Inferior parietal cortex (tissue), 1 donor: ENCODE measurements around the gene FAM20A.

Source experiments
- DNase-seq: peaks from one replicate; pipeline ENCODE4 v3.0.0-alpha.2; 2016; ENCODE audit errors: extremely low spot score

Gene FAM20A

DNA sequence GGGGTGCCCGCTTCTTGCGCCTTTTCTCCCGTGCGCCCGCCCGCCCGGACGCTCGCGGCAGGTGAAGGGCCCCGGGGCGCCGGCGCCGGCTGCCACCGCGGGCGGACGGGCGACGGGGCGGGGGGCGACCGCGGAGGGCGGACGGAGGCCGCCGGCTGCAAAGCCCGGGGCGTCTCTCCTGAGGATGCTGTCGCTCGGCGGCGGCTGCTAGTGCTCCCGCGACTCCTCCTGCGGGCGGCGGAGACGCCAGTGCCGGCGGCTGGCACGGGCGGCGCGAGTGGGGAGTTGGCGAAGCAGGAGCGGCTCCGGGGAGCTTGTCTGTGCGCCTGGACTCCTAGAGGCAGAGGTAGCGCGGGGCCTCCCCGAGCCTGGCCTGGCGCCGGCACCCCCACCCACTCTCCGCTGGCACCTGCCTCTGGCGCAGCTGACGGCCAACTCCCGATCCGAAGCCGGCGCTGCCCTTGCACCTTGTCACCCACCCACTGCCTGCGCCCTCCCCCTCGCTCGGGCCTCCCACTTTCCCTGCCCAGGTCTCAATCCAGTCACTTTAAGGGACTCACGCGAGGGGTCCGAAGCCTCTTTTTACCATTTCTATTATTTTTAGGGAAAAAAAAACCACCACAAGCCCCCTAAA, at the start of gene FAM20A:
Gene FAM20A, minus strand, starts transcription at position 437 of the 634 bp plus-strand sequence. CDS start 701 bp downstream, outside the sequence.
- DNase-seq: no peak

DNA sequence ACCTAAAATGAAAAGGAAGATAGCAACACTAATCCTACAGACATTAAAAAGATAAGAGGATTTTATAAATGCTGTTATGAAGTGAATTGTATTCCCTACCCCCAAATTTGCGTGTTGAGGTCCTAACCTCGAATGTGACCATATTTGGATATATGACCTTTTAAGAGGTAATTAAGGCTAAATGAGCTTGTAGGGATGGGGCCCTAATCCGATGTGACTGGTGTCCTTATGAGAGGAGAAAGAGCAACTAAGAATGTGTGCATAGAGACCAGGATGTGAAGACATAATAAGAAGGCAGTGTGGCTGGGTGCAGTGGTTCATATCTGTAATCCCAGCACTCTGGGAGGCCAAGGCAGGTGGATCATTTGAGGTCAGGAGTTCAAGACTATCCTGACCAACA, 48.2 kb upstream of the FAM20A start:
- no peak for DNase-seq

DNA sequence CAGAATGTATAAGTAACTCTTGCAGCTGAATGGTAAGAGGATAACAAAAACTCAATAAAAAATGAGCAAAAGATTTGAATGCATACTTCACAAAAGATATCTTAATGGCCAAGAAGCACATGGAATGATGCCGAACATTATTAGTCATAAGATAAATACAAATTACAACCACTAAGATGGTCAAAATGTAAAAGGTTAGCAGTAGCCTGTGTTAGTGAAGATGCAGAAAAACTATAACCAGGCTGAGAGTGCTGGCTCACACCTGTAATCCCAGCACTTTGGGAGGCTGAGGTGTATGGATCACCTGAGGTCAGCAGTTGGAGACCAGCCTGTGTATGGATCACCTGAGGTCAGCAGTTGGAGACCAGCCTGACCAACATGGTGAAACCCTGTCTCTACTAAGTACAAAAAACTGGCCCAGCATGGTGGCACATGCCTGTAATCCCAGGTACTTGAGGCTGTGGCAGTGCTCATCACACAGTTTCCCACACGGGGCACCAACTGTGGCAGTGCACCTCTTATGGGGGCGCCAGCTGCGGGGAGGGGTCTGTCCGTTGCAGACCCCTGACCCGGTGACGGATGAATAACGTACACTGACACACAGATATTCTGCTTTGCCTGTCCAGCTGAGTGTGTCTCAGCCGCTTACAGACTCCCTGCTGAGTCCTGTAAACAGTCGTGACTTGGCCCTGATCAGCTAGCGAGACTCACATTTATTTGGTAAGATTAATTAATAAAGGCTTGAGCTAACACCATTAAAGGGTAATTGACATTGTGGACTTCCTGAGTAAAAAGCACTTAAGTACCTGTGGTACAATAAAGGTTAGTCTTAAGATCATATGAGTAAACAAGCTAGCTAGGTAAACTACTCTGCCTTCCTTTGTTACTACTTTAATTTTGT, 45.7 kb upstream of the FAM20A start:
- no peak for DNase-seq

DNA sequence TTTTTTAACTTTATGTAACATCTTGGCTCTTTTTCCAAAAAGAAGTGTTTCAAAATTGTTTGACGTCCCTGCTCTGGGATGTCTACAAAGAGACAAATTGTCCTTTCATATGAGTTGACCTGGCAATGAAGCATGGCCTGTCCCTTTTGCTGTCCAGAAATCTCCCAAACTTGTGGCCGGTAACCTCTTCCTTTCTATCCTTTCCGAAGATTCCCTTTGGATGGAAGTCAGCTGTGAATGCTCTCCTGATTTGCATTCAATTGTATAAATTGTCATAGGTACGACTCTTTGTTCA, 40.9 kb upstream of the FAM20A start:
- DNase-seq: no peak

DNA sequence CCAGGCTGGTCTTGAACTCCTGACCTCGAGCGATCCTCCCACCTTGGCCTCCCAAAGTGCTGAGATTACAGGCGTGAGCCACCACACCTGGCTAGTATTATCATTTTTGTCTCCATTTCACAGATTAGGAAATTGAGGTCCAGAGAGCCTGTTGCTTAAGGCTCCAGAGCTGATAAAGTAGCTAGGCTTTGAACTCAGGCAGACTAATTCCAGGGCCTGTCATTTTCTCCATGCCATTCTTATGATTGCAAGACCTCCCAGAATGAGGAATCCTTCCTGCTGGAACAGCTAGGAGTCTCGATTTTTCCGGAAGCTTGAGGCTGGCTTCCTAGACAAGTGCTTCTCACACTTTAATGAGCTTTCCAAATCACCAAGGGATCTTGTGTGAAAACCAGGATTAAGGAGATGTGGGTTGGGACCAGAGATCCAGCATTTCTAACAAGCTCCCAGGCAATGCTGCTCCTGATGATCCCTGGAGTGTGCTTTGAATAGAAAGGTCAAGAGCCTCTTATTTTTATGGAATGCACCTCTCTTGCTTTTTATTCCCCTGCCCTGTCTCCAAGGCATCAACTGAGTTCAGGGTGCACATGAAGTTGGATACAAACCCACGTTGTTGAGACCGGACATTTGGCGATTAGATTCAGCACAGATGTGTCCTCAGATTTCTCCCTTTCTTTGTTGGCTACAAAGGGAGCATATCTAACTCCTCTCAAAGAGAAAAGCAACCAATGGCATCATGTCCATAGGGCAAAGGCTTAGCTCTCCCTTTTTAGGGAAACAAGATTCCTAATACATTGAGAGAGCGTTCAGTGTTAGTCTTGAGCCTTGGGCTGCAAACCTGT, 40.3 kb upstream of the FAM20A start:
- DNase-seq: no peak

DNA sequence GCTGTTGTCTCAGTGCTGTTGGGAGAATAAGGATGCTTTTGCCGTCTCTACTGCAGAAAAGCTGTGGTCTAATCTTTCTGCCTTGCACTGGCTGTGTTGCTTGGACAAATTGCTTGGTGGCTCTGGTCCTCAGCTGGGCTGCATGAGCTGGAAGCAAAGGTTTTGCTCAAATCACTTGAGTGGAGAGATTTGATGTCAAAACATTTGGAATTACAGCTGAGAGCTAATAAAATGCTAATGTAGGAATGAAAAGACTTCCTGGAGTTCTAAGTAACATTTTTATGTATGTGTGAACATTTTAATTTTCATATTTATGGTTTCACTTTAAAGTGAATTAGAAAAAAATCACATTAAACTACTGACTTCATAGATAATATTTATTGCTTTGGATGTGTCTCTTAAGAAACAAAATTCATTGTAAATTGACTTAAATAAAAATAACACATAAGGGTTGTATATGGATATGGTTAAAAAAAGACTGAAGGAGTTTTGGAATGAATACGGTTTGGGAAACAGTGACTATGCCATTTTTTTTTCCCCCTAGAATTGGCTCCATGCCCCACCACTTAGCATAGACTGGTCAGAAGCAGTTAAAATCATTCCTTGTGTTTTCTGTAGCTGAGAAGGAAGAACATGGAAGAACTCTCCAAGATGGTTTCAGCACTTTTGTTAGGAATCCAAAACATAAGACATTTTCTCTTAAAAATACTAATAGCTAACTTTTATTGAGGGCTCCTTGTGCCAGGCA, 39.2 kb upstream of the FAM20A start:
- DNase-seq: no peak

DNA sequence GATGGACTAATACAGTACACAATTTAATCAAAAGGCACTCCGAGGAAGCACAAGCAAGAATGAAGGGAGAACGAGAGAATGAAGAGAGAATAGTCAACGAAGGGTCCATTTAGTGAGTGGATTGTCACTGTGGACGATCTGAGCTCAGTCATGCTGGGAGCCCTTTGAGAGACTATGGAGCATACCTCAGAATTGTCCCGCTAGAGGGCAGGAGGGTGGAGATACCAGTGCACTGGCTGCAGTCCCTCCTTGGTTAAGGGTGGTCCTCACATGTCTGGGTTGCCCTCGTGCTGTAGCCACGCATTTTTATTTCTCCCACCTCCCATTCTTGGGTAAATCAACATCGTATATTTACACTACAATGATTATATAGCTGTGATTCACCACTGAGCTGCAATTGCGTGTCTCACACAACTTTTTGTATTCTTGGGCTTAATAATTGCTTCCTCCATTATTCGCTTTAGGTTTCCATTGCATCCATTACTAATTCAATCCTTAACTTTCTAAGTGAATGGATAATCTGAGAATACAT, 33.2 kb upstream of the FAM20A start:
- no peak for DNase-seq

DNA sequence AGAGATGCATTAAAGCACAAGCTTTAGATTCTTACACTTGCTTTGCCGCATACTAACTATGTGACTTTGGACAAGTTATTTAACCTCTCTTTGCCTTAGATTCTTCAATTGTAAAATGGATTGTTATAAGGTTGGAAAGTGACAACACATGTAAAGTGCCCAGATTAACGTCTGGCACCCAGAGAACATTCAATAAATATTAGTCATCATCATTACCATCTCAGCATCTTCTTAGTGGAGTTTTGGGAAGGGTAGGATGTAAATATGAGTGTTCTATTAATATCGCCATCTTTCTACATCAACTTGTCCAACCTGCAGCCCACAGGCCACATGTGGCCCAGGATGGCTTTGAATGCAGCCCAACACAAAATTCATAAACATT, 27.4 kb upstream of the FAM20A start:
- DNase-seq: no peak

DNA sequence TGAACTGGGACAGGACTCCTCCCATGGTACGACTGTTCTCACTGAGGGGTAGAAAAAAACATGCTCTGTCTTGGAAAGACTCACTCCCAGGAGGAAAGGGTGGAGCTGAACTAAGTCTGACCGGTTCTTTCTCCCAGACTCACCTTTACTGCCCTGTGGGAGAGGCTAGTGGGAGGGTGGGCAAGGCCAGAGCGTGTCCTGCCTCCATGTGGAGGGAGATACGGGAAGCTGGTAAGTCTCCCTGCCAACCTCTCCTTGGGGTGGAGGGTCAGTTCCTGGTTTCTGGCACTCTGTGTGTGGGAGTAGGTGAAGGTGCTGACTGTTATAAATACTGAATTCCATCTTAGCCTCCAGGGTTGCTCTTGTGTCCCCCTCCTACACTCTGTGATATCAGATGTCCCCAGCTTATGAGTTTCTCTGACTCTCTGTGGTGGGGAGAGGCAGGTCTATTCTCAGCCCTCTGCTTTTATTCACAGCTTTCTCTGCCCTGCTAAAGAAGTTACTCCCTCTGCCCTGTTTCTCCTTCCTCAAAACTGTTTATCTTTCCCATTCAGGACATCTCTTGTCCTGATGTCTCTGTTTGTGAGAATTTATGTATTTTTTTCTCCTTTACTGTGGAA, 26.9 kb upstream of the FAM20A start:
- no peak for DNase-seq

DNA sequence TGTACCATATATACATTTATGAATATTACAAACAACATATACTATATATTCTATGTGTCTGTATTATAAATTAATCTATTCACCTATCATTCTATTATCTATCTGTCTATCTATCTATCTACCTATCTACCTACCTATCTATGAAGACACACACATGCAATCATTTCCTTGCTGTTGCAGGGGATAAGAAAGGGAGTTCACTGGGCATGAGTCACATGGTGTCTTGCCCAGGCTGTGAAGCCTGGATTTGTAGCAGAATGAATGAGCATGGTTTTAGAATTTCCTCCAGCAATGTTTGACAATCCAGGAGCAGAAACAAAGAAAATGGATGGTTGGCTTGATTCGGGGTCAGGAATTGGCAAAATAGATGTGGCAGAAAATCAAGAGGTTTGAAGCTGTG, 23.2 kb upstream of the FAM20A start:
- DNase-seq: no peak

DNA sequence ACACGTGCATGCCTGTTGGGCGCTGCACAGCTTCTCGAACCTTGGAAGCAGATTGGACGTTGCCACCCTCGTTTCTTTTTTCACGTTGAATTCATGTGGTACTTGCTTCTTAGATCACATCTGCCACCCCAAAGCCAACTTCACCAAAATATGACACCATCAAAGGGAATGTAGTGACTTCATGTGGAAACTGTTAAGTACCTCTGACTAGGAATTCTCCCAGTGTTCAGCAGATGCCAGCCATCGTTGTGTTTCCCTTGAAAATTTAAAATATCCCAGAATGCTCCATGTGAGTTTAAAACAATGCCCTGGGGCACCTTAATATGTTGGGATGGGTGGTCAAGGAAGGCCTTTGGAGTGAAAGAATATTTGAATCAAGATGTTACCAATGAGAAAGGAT, 22.6 kb upstream of the FAM20A start:
- no peak for DNase-seq

DNA sequence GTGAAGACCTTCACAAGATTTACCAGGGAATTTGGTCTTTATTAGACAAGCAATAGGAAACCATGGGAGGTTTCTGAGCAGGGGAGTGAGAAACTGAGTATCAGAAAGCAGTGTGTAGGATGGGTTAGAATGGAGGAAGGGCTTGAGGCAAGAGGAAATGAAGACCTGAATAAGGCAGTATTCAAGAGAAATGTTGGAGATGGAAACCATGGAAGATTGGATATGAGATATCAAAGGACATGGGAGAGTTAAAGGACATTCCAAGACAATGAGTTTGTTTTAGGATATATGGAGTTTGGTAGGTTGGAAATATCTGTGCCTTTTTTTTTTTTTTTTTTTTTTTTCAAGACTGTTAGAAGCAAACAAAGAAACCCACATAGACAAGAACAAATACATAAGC, 21.3 kb upstream of the FAM20A start:
- no peak for DNase-seq

DNA sequence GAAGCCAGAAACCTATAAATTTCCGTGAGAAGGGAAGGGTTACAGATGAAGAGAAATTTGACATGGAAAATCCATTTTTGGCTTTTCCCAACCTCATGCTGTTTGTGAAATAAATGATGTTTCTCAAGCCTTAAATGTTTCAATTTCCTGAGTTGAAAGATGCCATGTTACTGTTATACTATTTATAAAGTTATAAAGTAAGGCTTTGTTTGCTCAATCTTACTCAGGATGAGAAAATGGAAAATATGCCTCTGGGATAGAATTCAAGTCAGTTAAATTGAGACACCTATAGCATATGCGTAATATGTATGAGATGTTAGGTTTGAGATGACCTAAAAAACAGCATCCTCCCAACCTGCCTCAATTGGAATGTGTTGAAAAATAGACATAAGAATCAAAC, 19.9 kb upstream of the FAM20A start:
- DNase-seq: no peak

DNA sequence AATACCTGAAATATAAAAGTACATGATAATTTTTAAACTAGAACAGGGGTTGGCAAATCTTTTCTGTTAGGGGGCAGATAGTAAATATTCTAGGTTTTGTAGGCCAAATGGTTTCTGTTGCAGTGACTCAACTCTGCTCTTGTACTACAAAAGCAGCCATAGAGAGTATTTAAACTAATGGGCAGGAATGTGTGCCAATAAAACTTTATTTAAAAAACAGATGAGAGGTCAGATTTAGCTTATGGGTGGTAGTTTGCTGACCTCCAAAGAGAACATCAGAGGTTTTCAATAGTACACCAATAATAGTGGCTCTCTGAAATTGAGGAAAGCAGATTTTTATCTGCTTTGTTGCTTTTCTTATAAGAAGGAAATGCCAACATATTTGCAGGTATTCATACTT, 15.2 kb upstream of the FAM20A start:
- no peak for DNase-seq

DNA sequence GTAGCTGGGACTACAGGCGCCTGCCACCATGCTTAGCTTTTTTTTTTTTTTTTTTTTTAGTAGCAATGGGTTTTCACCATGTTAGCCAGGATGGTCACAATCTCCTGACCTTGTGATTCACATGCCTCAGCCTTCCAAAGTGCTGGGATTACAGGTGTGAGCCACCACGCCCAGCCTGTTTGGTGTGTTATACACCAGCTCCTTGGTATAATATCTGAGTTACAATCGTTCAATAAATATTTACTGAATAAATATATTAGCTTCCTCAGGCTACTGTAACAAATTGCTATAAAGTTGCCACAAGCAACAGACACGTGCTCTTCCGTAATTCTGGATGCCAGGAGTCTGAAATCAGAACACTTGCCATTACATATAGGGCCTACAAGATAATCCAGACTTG, 13.6 kb upstream of the FAM20A start:
- no peak for DNase-seq

DNA sequence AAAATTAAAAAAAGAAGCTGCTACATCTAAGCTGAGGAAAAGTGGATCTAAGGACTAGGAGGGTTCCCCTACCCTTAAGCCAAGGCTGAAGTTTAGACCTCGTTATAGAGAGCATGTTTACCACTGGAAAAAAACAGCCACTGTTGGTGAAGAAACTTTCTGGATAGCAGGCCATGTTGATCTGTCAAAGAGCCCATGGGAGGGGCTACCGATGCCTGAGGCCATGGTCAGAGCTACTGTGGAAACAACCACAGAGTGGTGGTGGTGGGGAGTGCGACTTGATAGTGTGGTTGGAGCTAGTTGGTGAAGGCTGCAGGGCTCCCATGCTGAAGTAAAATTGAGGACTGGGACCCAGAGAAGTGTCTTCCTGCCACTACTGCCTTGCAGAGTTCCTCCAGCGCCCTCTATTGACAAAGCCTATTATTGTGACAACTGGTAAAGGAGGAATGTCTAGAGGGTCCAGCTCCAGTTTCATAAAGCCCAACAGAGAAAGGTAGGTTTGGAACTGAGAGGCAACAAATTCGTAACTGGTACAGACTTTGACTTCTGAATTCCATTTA, 12.7 kb upstream of the FAM20A start:
- DNase-seq: no peak

DNA sequence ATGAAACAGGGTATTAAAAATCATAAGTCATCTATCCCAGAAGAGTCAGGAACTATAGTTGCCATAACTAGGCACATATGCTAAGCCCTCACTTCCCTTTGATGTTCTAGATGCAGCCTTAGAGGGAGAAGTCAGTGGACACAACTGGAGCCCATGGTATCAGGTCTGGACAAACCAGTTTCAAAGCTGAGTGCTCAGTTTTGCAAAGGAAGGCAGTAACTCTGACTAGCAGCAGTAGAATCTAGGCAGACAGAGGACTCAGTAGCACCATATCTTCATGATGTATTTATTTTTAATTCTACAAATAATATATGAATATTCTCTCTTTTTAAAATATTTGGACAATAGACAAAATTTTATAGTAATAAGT, 11.7 kb upstream of the FAM20A start:
- no peak for DNase-seq

DNA sequence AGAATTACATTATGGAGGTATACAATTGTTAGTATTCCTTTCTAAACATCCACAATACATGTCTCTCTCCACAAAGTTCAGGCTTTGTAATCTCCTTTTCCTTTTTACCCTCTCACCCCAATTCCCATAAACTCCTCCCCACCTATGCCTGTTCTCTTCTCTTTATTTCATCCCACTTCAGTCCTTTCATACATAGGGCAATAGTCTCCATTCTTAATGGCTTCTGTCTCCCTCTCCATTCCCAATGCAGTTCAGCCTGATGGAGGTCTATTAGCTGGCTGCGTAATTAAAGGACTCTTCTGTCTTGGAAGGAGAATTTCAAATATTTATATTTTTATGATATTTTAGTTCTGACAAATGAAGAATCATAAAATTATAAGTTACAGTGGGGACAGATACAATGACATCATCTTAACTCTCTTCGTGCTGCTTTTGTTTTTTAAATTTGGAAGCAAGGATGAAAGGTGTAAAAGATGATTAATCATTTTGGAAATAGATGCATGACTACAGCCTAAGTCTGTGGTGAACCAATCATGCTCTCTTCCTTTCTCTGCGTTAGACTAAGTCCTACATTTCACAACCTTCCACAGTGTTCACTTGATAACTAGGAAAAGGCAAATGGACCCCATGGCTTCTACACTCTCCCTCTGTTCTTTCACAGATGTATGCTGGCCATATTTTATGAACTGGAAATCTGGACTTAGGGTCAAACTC, 11.2 kb upstream of the FAM20A start:
- DNase-seq: no peak

DNA sequence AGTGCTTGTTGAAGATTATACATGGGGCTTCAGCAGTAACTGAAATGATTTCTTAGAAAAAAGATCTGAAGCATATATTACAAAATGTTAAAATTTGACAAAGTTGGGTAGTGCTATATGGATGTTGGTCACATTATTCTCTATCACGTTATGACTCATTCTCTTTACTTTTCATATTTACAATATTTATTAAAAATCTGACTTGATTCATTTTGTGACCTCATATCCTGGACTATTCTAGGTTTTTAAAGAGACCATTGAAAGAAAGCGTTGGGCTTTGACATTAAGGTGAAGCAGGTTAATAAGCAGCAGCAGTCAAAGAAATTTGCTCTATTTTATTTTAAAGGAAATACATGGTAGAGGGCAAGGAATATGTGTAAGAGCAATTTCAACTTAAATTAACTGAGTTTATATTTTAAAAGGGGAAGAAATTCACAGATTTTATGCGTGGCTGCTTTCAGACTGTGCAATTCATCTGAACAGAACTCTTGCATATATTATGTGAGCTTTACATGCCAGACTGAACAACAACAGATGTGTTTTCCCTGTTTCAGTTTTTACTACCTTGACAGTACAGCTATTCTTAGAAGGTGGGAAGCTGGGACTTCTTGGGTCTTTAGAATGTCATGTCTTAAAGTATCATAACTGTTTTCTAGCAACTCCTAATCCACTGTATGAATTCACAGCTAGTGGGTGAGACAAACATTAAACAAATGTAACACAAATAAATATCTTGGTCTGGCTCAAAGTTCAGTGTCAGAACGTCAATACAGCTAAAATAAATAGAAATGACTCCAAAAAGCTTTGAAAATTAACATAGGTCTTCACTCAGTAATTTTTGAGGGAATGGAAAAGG, 10.4 kb upstream of the FAM20A start:
- no peak for DNase-seq
